H1 (cell line): ENCODE data around the gene RAB44.

Experiments
- CHD1 ChIP-seq: IDR thresholded peaks from 2 replicates; pipeline ENCODE4 v1.6.1; 2012; ENCODE audit warnings: low read depth, low read length, improper control_type of control experiment
- CTCF ChIP-seq, 3 experiments: IDR thresholded peaks; 1 replicate in 2 of 3; 2 replicates in 1 of 3; pipeline versions ENCODE4 v1.5.1 to v1.6.1; 2011; ENCODE audit warnings: low read length in 3 of 3, mild to moderate bottlenecking in 3 of 3, inconsistent platforms in 2 of 3, low read depth in 1 of 3, moderate library complexity in 1 of 3; ENCODE audit not compliant: insufficient read depth in 1 of 3; ENCODE audit errors: control extremely low read depth in 1 of 3
- SP1 ChIP-seq: IDR thresholded peaks from 2 replicates; pipeline ENCODE4 v1.6.1; 2011; ENCODE audit warnings: low read depth, low read length

- TF ChIP-seq SP1 (no peak), CHD1 (no peak), CTCF (IDR thresholded peaks at IDR 0.05; ENCODE audit: control extremely low read depth in 1 of 3, insufficient read depth in 1 of 3, low read depth in 1 of 3, low read length in 3 of 3) (no peak)
Measured at GRCh38 chr6:36752187-36752885, 54.7 kb downstream of the RAB44 start.
